ENCODE results near the gene NDFIP2. TPM values are rescaled to one million over a fixed set of nuclear protein-coding genes. Genes with fewer than 3 reads are reported as not detected.

Gene NDFIP2
- total RNA-seq, 1 experiment from 2014 or later, result 31.0 TPM

DNA sequence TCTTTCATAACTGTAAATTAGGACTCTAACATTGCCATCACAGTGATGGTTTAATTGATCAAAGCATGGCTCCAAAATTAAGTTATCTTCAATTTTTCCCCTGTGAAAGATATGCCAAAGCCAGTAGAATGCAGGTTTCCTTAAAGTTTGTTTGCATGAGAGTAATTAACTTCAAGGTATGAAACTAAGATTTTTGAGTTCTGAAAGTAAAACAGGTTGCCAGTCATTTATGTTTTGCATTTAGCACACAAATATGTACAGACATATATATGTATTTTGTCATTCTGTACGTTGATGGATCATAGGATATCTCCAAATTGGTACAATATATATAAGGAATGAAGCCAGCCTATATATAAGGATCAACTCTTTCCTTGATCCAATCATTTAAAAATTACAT lies 23.6 kb upstream of the NDFIP2 start:
- Histone ChIP-seq H4K20me1 (ENCODE audit: control insufficient read depth, insufficient read depth, insufficient read length) (no peaks in the 10 kb centered on the region), H3K23ac (ENCODE audit: insufficient read length, low read depth, low read length) (no peak overlapping the region), H2AFZ (ENCODE audit: low read length) (no peak overlapping the region), H3K79me1 (ENCODE audit: insufficient read depth, low read depth, low read length, poor library complexity, severe bottlenecking) (no peaks in the 10 kb centered on the region), H3K9me3 (ENCODE audit: control insufficient read depth, low read depth, low read length) (no peaks in the 10 kb centered on the region), H3K27me3 (ENCODE audit: insufficient read depth, low read length) (no peaks in the 10 kb centered on the region), H3K4ac (ENCODE audit: low read depth, low read length) (no peak overlapping the region), H3K18ac (ENCODE audit: insufficient read length, low read depth, low read length) (no peak overlapping the region), H3K9ac (ENCODE audit: extremely low read depth, insufficient read length, low read length) (no peak overlapping the region), H2BK5ac (ENCODE audit: insufficient read length, low read length) (no peak overlapping the region), H2AK5ac (ENCODE audit: insufficient read length, low read length) (no peak overlapping the region), H3K4me2 (ENCODE audit: insufficient read depth, insufficient read length, low read length) (no peak overlapping the region), H3K56ac (ENCODE audit: insufficient read length, low read depth, low read length) (no peak overlapping the region), H2BK12ac (ENCODE audit: insufficient read length, low read depth, low read length) (no peak overlapping the region), H2BK120ac (ENCODE audit: low read depth, low read length, poor library complexity, severe bottlenecking) (no peak overlapping the region), H4K5ac (ENCODE audit: insufficient read length, low read depth, low read length) (no peak overlapping the region), H3K27ac (ENCODE audit: insufficient read length, low read depth, low read length) (no peak overlapping the region), H4K8ac (replicated peaks; ENCODE audit: insufficient read length, low read depth, low read length) (no peak overlapping the region), H3K4me1 (ENCODE audit: insufficient read depth, low read length) (no peaks in the 10 kb centered on the region), H4K91ac (ENCODE audit: insufficient read length, low read depth, low read length) (no peak overlapping the region), H3K79me2 (ENCODE audit: insufficient read depth, low read length) (no peaks in the 10 kb centered on the region), H3K14ac (ENCODE audit: insufficient read depth, low read length) (no peak overlapping the region), H3T11ph (ENCODE audit: low read length) (no peak overlapping the region), H3K23me2 (ENCODE audit: insufficient read length, low read depth, low read length, poor library complexity, severe bottlenecking) (no peaks in the 10 kb centered on the region), H2BK20ac (ENCODE audit: low read depth, low read length, poor library complexity, severe bottlenecking) (no peak overlapping the region), H2BK15ac (ENCODE audit: low read depth, low read length) (no peak overlapping the region)
- no peaks in the 10 kb centered on the region for H3K27me3 Mint-ChIP-seq (ENCODE audit: low read depth)
- DNase-seq, result no peak
- no peaks in the 10 kb centered on the region for H3K9me3 Mint-ChIP-seq
- TF ChIP-seq, protein P1, sequence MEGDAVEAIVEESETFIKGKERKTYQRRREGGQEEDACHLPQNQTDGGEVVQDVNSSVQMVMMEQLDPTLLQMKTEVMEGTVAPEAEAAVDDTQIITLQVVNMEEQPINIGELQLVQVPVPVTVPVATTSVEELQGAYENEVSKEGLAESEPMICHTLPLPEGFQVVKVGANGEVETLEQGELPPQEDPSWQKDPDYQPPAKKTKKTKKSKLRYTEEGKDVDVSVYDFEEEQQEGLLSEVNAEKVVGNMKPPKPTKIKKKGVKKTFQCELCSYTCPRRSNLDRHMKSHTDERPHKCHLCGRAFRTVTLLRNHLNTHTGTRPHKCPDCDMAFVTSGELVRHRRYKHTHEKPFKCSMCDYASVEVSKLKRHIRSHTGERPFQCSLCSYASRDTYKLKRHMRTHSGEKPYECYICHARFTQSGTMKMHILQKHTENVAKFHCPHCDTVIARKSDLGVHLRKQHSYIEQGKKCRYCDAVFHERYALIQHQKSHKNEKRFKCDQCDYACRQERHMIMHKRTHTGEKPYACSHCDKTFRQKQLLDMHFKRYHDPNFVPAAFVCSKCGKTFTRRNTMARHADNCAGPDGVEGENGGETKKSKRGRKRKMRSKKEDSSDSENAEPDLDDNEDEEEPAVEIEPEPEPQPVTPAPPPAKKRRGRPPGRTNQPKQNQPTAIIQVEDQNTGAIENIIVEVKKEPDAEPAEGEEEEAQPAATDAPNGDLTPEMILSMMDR (conservative IDR thresholded peaks at IDR 0.05), result no peak
- WGBS (ENCODE audit: extremely low coverage, insufficient read length, low lambda C conversion rate), result no CpG with 5 or more reads among the region's 1 CpG
- no peak overlapping the region for H3K27ac Mint-ChIP-seq
- no peak overlapping the region for H3K4me3 Mint-ChIP-seq
- H3K36me3 Mint-ChIP-seq (ENCODE audit: insufficient read depth in 1 of 3, low read depth in 3 of 3), result no peaks in the 10 kb centered on the region
- H3K4me1 Mint-ChIP-seq, result peaks cover 3 to 4% of the 10 kb centered on the region in 2 experiments

Data from H9 (cell line).